Mesendoderm (in vitro differentiated cells): Measurements from ENCODE around the gene NNMT.
A peak's percentile ranks its signal among the peaks of the same experiment; 100 is the strongest.

Experiments used
- DNase-seq: peaks from one replicate; pipeline ENCODE4 v3.0.0; 2013
- H2AK5ac ChIP-seq: 2 replicates; pipeline ENCODE4 v1.6.1; 2013; ENCODE audit warnings: low read length, inconsistent platforms
- H2BK120ac ChIP-seq: 2 replicates; pipeline ENCODE4 v1.6.1; 2013; ENCODE audit warnings: low read depth, mild to moderate bottlenecking, low read length, moderate library complexity, mixed read lengths
- H2BK15ac ChIP-seq: replicated peaks from 2 replicates; pipeline ENCODE4 v1.6.1; 2013; ENCODE audit warnings: low read depth, mild to moderate bottlenecking, moderate library complexity
- H2BK5ac ChIP-seq: 2 replicates; pipeline ENCODE4 v1.6.1; 2013; ENCODE audit warnings: low read length, inconsistent platforms
- H3K18ac ChIP-seq: 2 replicates; pipeline ENCODE4 v1.6.1; 2013; ENCODE audit warnings: mild to moderate bottlenecking, low read length, mixed read lengths
- H3K23ac ChIP-seq: one replicate; pipeline ENCODE4 v1.6.1; 2013; ENCODE audit warnings: low read length
- H3K27ac ChIP-seq: 2 replicates; pipeline ENCODE4 v1.5.1; 2013; ENCODE audit warnings: low read depth, mild to moderate bottlenecking, inconsistent platforms, low read length, moderate library complexity
- H3K27me3 ChIP-seq: 2 replicates; pipeline ENCODE4 v1.6.1; 2013; ENCODE audit warnings: low read length, control low read depth, mild to moderate bottlenecking, inconsistent platforms; ENCODE audit not compliant: insufficient read depth, poor library complexity
- H3K36me3 ChIP-seq: 2 replicates; pipeline ENCODE4 v1.6.1; 2013; ENCODE audit warnings: low read length, inconsistent platforms; ENCODE audit not compliant: control insufficient read depth, insufficient read depth
- H3K4ac ChIP-seq: one replicate; pipeline ENCODE4 v1.6.1; 2013; ENCODE audit warnings: low read depth, mild to moderate bottlenecking, low read length, moderate library complexity
- H3K4me1 ChIP-seq: 2 replicates; pipeline ENCODE4 v1.6.1; 2013; ENCODE audit warnings: low read depth, low read length, inconsistent platforms; ENCODE audit not compliant: control insufficient read depth
- H3K4me2 ChIP-seq: 2 replicates; pipeline ENCODE4 v1.6.1; 2013; ENCODE audit warnings: low read length
- H3K4me3 ChIP-seq: 2 replicates; pipeline ENCODE4 v1.5.1; 2013; ENCODE audit warnings: mild to moderate bottlenecking, low read length
- H3K56ac ChIP-seq: one replicate; pipeline ENCODE4 v1.6.1; 2013; ENCODE audit warnings: low read length
- H3K79me1 ChIP-seq: 2 replicates; pipeline ENCODE4 v1.6.1; 2013; ENCODE audit warnings: low read length, inconsistent platforms
- H3K79me2 ChIP-seq: 2 replicates; pipeline ENCODE4 v1.6.1; 2013; ENCODE audit warnings: mild to moderate bottlenecking, low read length; ENCODE audit not compliant: control insufficient read depth, insufficient read depth
- H3K9ac ChIP-seq: 2 replicates; pipeline ENCODE4 v1.6.1; 2013; ENCODE audit warnings: low read length, inconsistent platforms
- H4K5ac ChIP-seq: one replicate; pipeline ENCODE4 v1.6.1; 2013; ENCODE audit warnings: low read length
- H4K8ac ChIP-seq: one replicate; pipeline ENCODE4 v1.6.1; 2013; ENCODE audit warnings: low read depth, mild to moderate bottlenecking, control low read depth, low read length, moderate library complexity
- WGBS: extraction: QIAGEN DNeasy Blood & Tissue Kit; methylation state at CpG from one replicate; pipeline ENCODE4 v1.1.7; 2013; ENCODE audit warnings: low lambda C conversion rate, missing lambda C conversion rate; ENCODE audit not compliant: insufficient coverage; ENCODE audit errors: extremely low coverage; 5-methylcytosine and 5-hydroxymethylcytosine counted together

NNMT gene

DNA sequence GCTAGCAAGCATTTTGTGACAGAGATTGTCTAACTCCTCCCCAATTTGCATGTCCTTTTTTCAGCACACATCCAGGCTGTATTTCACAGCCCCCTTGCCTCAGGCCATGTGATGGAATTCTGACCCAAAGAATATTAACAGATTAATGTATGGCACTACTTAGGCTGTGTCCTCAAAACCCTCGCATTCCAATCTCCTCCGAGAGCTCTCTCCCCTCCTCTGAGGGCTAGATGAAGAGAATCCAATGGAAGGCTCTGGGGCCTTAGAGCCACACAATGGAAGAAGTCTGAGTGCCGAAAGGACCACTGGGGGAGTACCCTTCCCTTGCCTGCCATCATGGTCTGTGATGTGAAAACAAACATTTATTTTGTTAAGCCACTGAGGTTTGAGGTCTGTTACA is 13.7 kb upstream of the NNMT start:
- Histone ChIP-seq H3K27ac (no peak overlapping the region), H3K18ac (no peak overlapping the region)

DNA sequence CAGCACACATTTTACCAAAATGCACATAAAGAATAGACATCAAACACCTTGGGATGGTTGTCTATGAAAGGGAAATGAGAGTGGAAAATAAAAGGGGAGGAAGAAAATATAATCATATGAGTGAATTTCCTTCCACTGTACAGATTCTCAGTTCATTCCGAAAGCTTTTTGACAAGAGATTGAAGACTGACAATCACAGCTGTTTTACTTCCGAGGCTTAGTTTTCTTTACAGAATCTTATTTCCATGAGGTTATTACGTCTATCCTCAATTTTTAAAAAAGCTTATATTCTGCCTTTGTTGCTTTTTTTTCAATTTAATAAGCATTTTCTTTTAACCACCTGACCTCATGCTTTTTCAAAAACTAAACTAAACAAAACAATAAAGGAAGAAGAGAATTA is 12.8 kb upstream of the NNMT start:
- Histone ChIP-seq H3K23ac (no peak overlapping the region), H2AK5ac (no peak overlapping the region), H3K27me3 (no peaks in the 10 kb centered on the region), H3K4me2 (no peak overlapping the region), H4K5ac (no peak overlapping the region), H3K4ac (no peak overlapping the region), H4K8ac (no peak overlapping the region), H3K79me2 (no peaks in the 10 kb centered on the region), H3K18ac (no peak overlapping the region), H2BK5ac (no peak overlapping the region), H3K4me3 (no peak overlapping the region), H2BK15ac (no peak overlapping the region), H3K79me1 (no peaks in the 10 kb centered on the region), H3K27ac (no peak overlapping the region), H2BK120ac (no peak overlapping the region), H3K4me1 (no peaks in the 10 kb centered on the region), H3K9ac (no peak overlapping the region), H3K56ac (no peak overlapping the region), H3K36me3 (no peaks in the 10 kb centered on the region)
- no CpG with 5 or more reads among the region's 3 CpGs for WGBS
- no peak for DNase-seq

More for the DNA sequence above, 13.7 kb upstream of the NNMT start:
- H3K27me3 ChIP-seq, result no peaks in the 10 kb centered on the region
- H2BK120ac ChIP-seq, result no peak overlapping the region
- H4K8ac ChIP-seq, result no peak overlapping the region
- H3K79me1 ChIP-seq, result no peaks in the 10 kb centered on the region
- H3K56ac ChIP-seq, result no peak overlapping the region
- H4K5ac ChIP-seq, result no peak overlapping the region
- H2BK5ac ChIP-seq, result no peak overlapping the region
- no peaks in the 10 kb centered on the region for H3K4me1 ChIP-seq
- WGBS, result no CpG with 5 or more reads among the region's 3 CpGs
- H3K9ac ChIP-seq, result no peak overlapping the region
- no peak overlapping the region for H3K4me3 ChIP-seq
- H2AK5ac ChIP-seq, result no peak overlapping the region
- no peaks in the 10 kb centered on the region for H3K79me2 ChIP-seq
- no peak overlapping the region for H3K4ac ChIP-seq
- no peak overlapping the region for H3K4me2 ChIP-seq
- DNase-seq, result no peak
- H3K36me3 ChIP-seq, result no peaks in the 10 kb centered on the region
- H3K23ac ChIP-seq, result no peak overlapping the region
- no peak overlapping the region for H2BK15ac ChIP-seq

DNA sequence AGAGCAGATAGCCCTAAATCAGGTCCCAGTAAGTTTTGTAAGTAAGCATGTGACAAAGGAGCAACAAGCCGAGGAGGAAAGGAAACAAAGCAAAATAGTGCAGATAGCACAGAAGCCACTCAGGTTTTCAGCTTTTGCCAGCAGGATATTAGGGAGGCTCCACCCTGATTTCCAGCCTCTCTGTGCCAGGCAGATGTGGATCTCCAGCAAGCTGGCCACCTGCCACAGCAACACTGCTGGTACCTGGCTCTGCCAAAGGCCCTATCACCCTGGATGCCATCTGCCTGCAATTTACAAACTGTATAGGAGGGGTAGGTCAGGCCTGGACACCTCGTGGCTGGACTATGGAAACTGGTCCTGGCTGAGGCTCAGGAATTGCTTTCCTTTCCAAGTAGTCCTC is 12.2 kb upstream of the NNMT start:
- Histone ChIP-seq H2BK15ac (no peak overlapping the region), H3K27me3 (no peaks in the 10 kb centered on the region), H3K4me2 (no peak overlapping the region), H3K9ac (no peak overlapping the region), H3K79me2 (no peaks in the 10 kb centered on the region), H3K56ac (no peak overlapping the region), H3K4me1 (no peaks in the 10 kb centered on the region), H3K23ac (no peak overlapping the region), H3K4ac (no peak overlapping the region), H2BK120ac (no peak overlapping the region), H3K18ac (no peak overlapping the region), H3K79me1 (no peaks in the 10 kb centered on the region), H3K27ac (no peak overlapping the region), H2AK5ac (no peak overlapping the region), H2BK5ac (no peak overlapping the region), H4K5ac (no peak overlapping the region), H4K8ac (no peak overlapping the region), H3K36me3 (no peaks in the 10 kb centered on the region), H3K4me3 (no peak overlapping the region)
- no CpG with 5 or more reads among the region's 2 CpGs for WGBS
- DNase-seq, result no peak

DNA sequence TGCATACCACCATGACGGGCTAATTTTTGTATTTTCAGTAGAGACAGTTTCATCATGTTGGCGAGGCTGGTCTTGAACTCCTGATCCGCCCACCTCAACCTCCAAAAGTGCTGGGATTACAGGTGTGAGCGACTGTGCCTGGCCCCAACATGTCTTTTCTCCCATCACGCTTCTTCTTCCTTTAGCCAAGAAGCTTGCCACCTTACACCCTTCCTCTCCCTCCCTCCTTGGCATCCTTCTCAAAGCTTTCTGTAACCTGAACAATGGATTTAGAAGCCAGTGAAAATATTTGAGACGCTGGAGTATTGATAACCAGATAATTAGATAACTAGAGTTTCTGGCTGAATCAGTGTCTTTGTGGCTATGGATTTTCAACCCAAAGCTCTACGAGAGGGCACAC is 11.3 kb upstream of the NNMT start:
- Histone ChIP-seq H3K4me1 (no peaks in the 10 kb centered on the region), H2BK120ac (no peak overlapping the region)
- DNase-seq, result no peak

DNA sequence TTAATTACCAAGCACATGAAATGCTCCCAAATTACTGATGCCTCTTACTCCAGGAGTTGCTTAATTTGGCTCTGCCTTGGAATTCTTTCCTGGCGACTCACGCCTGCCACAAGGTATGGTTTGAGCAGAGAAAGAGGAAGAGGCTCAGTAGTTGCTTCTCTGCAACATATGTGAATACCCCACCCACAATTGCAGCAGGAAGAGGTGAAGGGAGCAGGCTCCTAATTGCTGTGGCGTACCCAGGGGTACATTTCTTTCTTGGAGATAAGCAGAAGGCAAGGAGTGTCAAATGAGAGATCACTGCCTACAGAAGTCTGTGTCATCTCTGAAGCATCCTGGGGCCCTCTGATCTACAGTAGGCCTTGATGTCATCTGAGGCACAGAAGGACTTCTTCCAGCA is 10.6 kb upstream of the NNMT start:
- Histone ChIP-seq H2BK5ac (no peak overlapping the region), H3K4me1 (no peaks in the 10 kb centered on the region), H3K4ac (no peak overlapping the region), H3K18ac (no peak overlapping the region), H3K56ac (no peak overlapping the region), H3K79me1 (no peaks in the 10 kb centered on the region), H3K4me3 (no peak overlapping the region), H3K23ac (no peak overlapping the region), H2BK120ac (no peak overlapping the region), H3K9ac (no peak overlapping the region), H3K79me2 (no peaks in the 10 kb centered on the region), H3K4me2 (no peak overlapping the region), H3K27ac (no peak overlapping the region), H2AK5ac (no peak overlapping the region), H4K5ac (no peak overlapping the region), H3K27me3 (no peaks in the 10 kb centered on the region), H3K36me3 (no peaks in the 10 kb centered on the region), H4K8ac (no peak overlapping the region), H2BK15ac (no peak overlapping the region)
- DNase-seq, result peak; percentile 88
- no CpG with 5 or more reads among the region's 3 CpGs for WGBS

More for the DNA sequence above, 11.3 kb upstream of the NNMT start:
- Histone ChIP-seq H4K8ac (no peak overlapping the region), H3K4ac (no peak overlapping the region), H3K4me3 (no peak overlapping the region), H3K27me3 (no peaks in the 10 kb centered on the region), H2BK5ac (no peak overlapping the region), H3K23ac (no peak overlapping the region), H3K56ac (no peak overlapping the region), H3K4me2 (no peak overlapping the region), H3K79me2 (no peaks in the 10 kb centered on the region), H3K36me3 (no peaks in the 10 kb centered on the region), H2BK15ac (no peak overlapping the region), H3K9ac (no peak overlapping the region), H3K27ac (no peak overlapping the region), H4K5ac (no peak overlapping the region), H2AK5ac (no peak overlapping the region), H3K79me1 (no peaks in the 10 kb centered on the region), H3K18ac (no peak overlapping the region)
- no CpG with 5 or more reads among the region's 7 CpGs for WGBS

DNA sequence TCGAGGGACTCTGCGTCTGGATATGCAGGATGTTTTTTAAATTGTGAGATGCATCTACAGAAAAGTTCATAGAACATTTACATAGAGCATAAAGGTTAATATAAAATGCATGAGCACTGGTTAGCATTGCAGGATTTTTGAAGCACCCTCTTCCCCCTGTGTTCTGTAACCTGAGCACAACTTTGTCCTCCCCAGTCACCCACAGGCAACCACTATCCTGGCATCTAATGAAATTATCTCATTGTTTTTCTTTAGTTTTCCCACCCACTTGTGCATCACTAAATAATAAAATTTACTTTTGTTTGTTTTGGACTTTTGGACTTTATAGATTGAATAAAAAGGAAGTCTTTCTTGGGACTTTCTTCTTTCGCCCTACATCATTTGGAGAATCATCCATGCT is 10.0 kb upstream of the NNMT start:
- H3K4ac ChIP-seq, result no peak overlapping the region
- H3K9ac ChIP-seq, result no peak overlapping the region
- H2AK5ac ChIP-seq, result no peak overlapping the region
- no peaks in the 10 kb centered on the region for H3K79me2 ChIP-seq
- no peak overlapping the region for H2BK120ac ChIP-seq
- H3K4me1 ChIP-seq, result no peaks in the 10 kb centered on the region
- H3K23ac ChIP-seq, result no peak overlapping the region
- no peaks in the 10 kb centered on the region for H3K27me3 ChIP-seq
- H2BK5ac ChIP-seq, result no peak overlapping the region
- H3K27ac ChIP-seq, result no peak overlapping the region
- no CpG with 5 or more reads among the region's 3 CpGs for WGBS
- H4K8ac ChIP-seq, result no peak overlapping the region
- no peak overlapping the region for H3K18ac ChIP-seq
- no peak for DNase-seq
- no peak overlapping the region for H3K4me2 ChIP-seq
- no peak overlapping the region for H3K56ac ChIP-seq
- H2BK15ac ChIP-seq, result no peak overlapping the region
- no peak overlapping the region for H4K5ac ChIP-seq
- H3K79me1 ChIP-seq, result no peaks in the 10 kb centered on the region
- H3K4me3 ChIP-seq, result no peak overlapping the region
- no peaks in the 10 kb centered on the region for H3K36me3 ChIP-seq
